Neural crest cell (in vitro differentiated cells): ENCODE data around the gene CERS6. TPM values are rescaled to one million over a fixed set of nuclear protein-coding genes. Genes with fewer than 3 reads are reported as not detected.

ENCODE experiments used
- DNase-seq: peaks from one replicate; pipeline ENCODE4 v3.0.0; 2021; ENCODE audit warnings: low read depth, mixed read lengths, low spot score
- H3K27ac Mint-ChIP-seq: one replicate; pipeline ENCODE4 v1.8.0; 2021; ENCODE audit warnings: mild to moderate bottlenecking, mixed read lengths; ENCODE audit not compliant: unreplicated experiment
- H3K27me3 Mint-ChIP-seq: 2 replicates; pipeline ENCODE4 v1.8.0; 2021; ENCODE audit warnings: low read depth, mild to moderate bottlenecking, mixed read lengths
- H3K36me3 Mint-ChIP-seq: 2 replicates; pipeline ENCODE4 v1.8.0; 2021; ENCODE audit warnings: low read depth, mild to moderate bottlenecking, mixed read lengths
- H3K4me1 Mint-ChIP-seq: 2 replicates; pipeline ENCODE4 v1.8.0; 2021; ENCODE audit warnings: mixed read lengths
- H3K4me3 Mint-ChIP-seq: one replicate; pipeline ENCODE4 v1.8.0; 2021; ENCODE audit warnings: mild to moderate bottlenecking, mixed read lengths
- H3K9me3 Mint-ChIP-seq: 2 replicates; pipeline ENCODE4 v1.8.0; 2021; ENCODE audit warnings: mixed read lengths
- CTCF ChIP-seq: fragments of 200-600 bp; sonication (generic); conservative IDR thresholded peaks from 2 replicates; pipeline ENCODE4 v1.5.0; 2021; ENCODE audit warnings: antibody characterized with exemption, mild to moderate bottlenecking
- total RNA-seq: library from RNA; stranded (reverse); gene quantifications from 2 replicates; pipeline ENCODE4 v1.2.1, GENCODE V29; 2021

The CERS6 gene
- total RNA-seq, 1 donor from 2014 or later: 27.4 TPM

- no peaks in the 10 kb centered on the region for H3K9me3 Mint-ChIP-seq
- no peak overlapping the region for H3K4me3 Mint-ChIP-seq
- no peak for TF ChIP-seq CTCF
- H3K36me3 Mint-ChIP-seq: no peaks in the 10 kb centered on the region
- H3K4me1 Mint-ChIP-seq: peaks cover 18% of the 10 kb centered on the region
- no peaks in the 10 kb centered on the region for H3K27me3 Mint-ChIP-seq
- DNase-seq: no peak
- no peak overlapping the region for H3K27ac Mint-ChIP-seq
These were observed 278.2 kb downstream of the CERS6 start for GRCh38 chr2:168734199-168734760.

DNA sequence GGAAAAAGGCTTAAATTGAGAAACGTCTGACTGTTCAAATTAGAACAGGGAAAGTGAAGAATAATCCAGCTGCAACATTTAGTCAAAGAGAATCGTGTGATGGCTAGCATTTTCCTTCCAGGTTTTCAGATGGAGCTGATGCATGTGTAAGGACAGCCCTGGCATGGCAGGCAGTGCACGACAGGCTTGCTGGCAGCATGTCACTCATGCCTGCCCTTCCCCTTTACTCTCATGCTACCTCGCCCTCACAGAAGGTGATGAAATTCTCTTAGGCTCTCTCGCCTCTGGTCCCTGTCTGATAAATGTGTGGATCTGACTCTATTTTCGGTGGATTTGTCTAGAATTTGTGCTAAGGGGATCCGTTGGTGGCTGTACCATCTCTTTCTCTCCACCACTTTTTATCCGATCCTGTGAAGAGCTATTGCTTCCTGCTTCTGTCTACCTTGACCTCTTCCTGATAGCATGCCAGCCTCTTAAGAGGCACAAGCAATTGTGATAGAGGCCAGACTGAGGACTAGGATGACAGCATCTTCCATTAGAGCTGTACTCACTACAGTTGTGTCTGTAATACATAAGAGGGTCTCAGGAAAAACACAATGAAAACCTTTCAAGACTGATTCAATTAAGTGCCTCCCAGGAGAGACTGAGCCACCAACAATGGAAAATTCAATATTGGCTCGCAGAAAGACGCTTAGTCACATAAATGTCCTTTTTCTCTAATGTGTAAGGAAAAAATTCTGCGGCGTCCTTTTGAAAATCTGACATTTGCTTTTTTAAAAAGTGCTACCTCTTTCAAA lies 280.8 kb downstream of the CERS6 start:
- H3K36me3 Mint-ChIP-seq: no peaks in the 10 kb centered on the region
- peaks cover 18% of the 10 kb centered on the region for H3K4me1 Mint-ChIP-seq
- no peak for DNase-seq
- H3K4me3 Mint-ChIP-seq: no peak overlapping the region
- no peaks in the 10 kb centered on the region for H3K9me3 Mint-ChIP-seq
- peak overlapping the region; percentile 31 for H3K27ac Mint-ChIP-seq
- H3K27me3 Mint-ChIP-seq: no peaks in the 10 kb centered on the region
- TF ChIP-seq CTCF: no peak

DNA sequence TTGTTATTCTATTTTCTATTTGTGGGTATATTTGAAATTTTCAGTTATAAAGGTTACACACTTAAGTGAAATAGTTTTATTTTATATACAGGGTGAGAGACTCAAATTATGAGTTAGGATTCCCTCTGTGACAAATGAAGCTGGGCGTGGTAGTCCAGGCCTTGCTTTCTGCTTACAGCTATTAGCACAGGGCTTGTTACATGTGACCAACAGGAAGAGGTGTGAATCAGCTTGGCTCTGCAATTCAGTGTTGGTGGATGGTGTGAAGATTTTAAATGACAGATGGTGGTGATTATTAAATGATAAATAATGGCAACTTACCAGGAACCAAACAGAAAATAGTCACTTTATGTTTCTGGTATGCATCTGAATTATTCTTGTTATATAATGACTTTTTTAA lies 282.0 kb downstream of the CERS6 start:
- no peaks in the 10 kb centered on the region for H3K9me3 Mint-ChIP-seq
- TF ChIP-seq CTCF: no peak
- DNase-seq: no peak
- H3K4me3 Mint-ChIP-seq: no peak overlapping the region
- H3K36me3 Mint-ChIP-seq: no peaks in the 10 kb centered on the region
- H3K27ac Mint-ChIP-seq: no peak overlapping the region
- no peaks in the 10 kb centered on the region for H3K27me3 Mint-ChIP-seq
- peaks cover 10% of the 10 kb centered on the region for H3K4me1 Mint-ChIP-seq

DNA sequence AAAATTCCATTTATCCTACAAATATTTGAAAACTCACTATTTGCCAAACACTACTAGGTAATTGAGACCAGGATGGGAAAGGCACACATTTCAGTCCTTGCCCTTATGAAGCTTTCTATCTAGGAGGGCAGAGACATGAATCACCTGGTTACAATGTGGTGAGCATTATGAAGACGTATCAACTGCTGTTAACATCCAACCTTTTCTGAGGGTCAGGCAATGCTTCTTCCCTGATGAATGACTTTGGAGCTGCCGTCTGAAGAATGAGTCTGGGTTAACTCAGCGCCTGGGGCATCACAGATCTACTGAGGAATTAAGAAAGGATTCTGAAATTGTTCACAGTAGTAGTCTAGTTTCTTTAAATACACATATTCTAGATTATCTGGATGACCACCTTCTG lies 284.3 kb downstream of the CERS6 start:
- Mint-ChIP-seq H3K36me3 (no peaks in the 10 kb centered on the region), H3K9me3 (no peaks in the 10 kb centered on the region), H3K4me1 (peaks cover 10% of the 10 kb centered on the region), H3K27me3 (no peaks in the 10 kb centered on the region), H3K4me3 (no peak overlapping the region), H3K27ac (no peak overlapping the region)
- DNase-seq: no peak
- TF ChIP-seq CTCF: no peak

- no peak overlapping the region for H3K4me3 Mint-ChIP-seq
These were observed 284.7 kb downstream of the CERS6 start for GRCh38 chr2:168740788-168741187.

More at GRCh38 chr2:168740788-168741187, 284.7 kb downstream of the CERS6 start:
- Mint-ChIP-seq H3K9me3 (no peaks in the 10 kb centered on the region), H3K36me3 (no peaks in the 10 kb centered on the region), H3K27me3 (no peaks in the 10 kb centered on the region), H3K27ac (no peak overlapping the region), H3K4me1 (peaks cover 10% of the 10 kb centered on the region)
- no peak for DNase-seq
- TF ChIP-seq CTCF: no peak
